ENCODE results near the gene SIRPA.

- TF ChIP-seq CTCF (conservative IDR thresholded peaks at IDR 0.05; ENCODE audit: low read depth, low read length): no peak
- no peak for TF ChIP-seq EZH2 (IDR thresholded peaks at IDR 0.05; ENCODE audit: low read length, unreplicated experiment)
Measured at GRCh38 chr20:1879369-1879768, 15.8 kb upstream of the SIRPA start.

All from PC-3 (cell line).